Stomach (tissue), 4 donors: ENCODE data around the gene TADA2B.

Experiments used
- CTCF ChIP-seq, 7 experiments: fragments of 450-650 bp in 4 of 7; fragments of 200-600 bp in 3 of 7; sonication (generic) in 3 of 7; IDR thresholded peaks; one replicate each; pipeline ENCODE4 v1.5.1; 2016 to 2019; ENCODE audit warnings: antibody characterized with exemption in 7 of 7, control low read depth in 2 of 7, mild to moderate bottlenecking in 1 of 7
- POLR2AphosphoS5 ChIP-seq, 3 donors: sonication (generic); formaldehyde crosslinking; IDR thresholded peaks; one replicate each; pipeline ENCODE4 v1.6.1; 2016; ENCODE audit warnings: antibody characterized with exemption in 3 of 3

- no peak for TF ChIP-seq CTCF (IDR thresholded peaks at IDR 0.05)
- TF ChIP-seq POLR2AphosphoS5 (IDR thresholded peaks at IDR 0.05): no peak
Measured at GRCh38 chr4:7018281-7018680, 24.9 kb upstream of the TADA2B start.
